ACHN (cell line): ENCODE data around the gene SHMT1.
"Not testable (repeated sequence)": the region's sequence is repeated elsewhere in the genome, so short reads cannot be mapped to it uniquely, and the experiment has no call there.

Experiments used
- DNase-seq: peaks from one replicate; pipeline ENCODE4 v3.0.0-alpha.2; 2015
- in situ Hi-C: cut with HindIII; loops from 2 replicates; pipeline ENCODE4 v1.10.0; 2017; ENCODE audit warnings: low sequenced_read_pairs, low pct_ligation_motif_present, low pct_unique_long_range_greater_than_20kb

The SHMT1 gene

GRCh38 chr17:18380471-18381157 is 17.3 kb upstream of the SHMT1 start:
- in situ Hi-C loops, result no loop called here
- no peak for DNase-seq

GRCh38 chr17:18379246-18380146 is 16.1 kb upstream of the SHMT1 start:
- no peak for DNase-seq
- in situ Hi-C loops, result no loop called here

- DNase-seq, in situ Hi-C loops: not testable (repeated sequence)
Observed at GRCh38 chr17:18378614-18379013, 15.3 kb upstream of the SHMT1 start.

- no peak for DNase-seq
- in situ Hi-C loops, result no loop called here
Observed at GRCh38 chr17:18378205-18378505, 14.8 kb upstream of the SHMT1 start.

- DNase-seq, result no peak
- in situ Hi-C loops, result no loop called here
Observed at GRCh38 chr17:18377437-18378204, 14.3 kb upstream of the SHMT1 start, which contains the start of gene EVPLL. EVPLL (plus strand) TSS chr17:18377778; CDS start chr17:18380938, 3,160 bp downstream.

- DNase-seq, result no peak
- in situ Hi-C loops, result no loop called here
Observed at GRCh38 chr17:18374216-18374615, 10.9 kb upstream of the SHMT1 start.

- DNase-seq, in situ Hi-C loops: not testable (repeated sequence)
Observed at GRCh38 chr17:18373181-18373580, 9.8 kb upstream of the SHMT1 start.

GRCh38 chr17:18371455-18371854 is 8.1 kb upstream of the SHMT1 start:
- in situ Hi-C loops, result no loop called here
- no peak for DNase-seq

GRCh38 chr17:18370761-18371160 is 7.4 kb upstream of the SHMT1 start:
- in situ Hi-C loops, result no loop called here
- no peak for DNase-seq

GRCh38 chr17:18368946-18369345 is 5.6 kb upstream of the SHMT1 start:
- in situ Hi-C loops, result no loop called here
- no peak for DNase-seq

GRCh38 chr17:18364166-18364565 is 816 bp upstream of the SHMT1 start:
- no peak for DNase-seq
- in situ Hi-C loops, result no loop called here

GRCh38 chr17:18362698-18363100 is 651 bp downstream of the SHMT1 start:
- peak; percentile 95 for DNase-seq
- in situ Hi-C loops, result no loop called here

GRCh38 chr17:18361837-18362697 is 1.3 kb downstream of the SHMT1 start:
- in situ Hi-C loops, result no loop called here
- no peak for DNase-seq

GRCh38 chr17:18360518-18360917 is 2.8 kb downstream of the SHMT1 start:
- DNase-seq, result no peak
- in situ Hi-C loops, result no loop called here

GRCh38 chr17:18356624-18357023 is 6.7 kb downstream of the SHMT1 start:
- in situ Hi-C loops, result no loop called here
- no peak for DNase-seq

- in situ Hi-C loops, result no loop called here
- no peak for DNase-seq
Observed at GRCh38 chr17:18353541-18353940, 9.8 kb downstream of the SHMT1 start.

GRCh38 chr17:18344021-18344420 is 19.3 kb downstream of the SHMT1 start:
- in situ Hi-C loops, result no loop called here
- no peak for DNase-seq

- in situ Hi-C loops, result no loop called here
- DNase-seq, result no peak
Observed at GRCh38 chr17:18339933-18340332, 23.4 kb downstream of the SHMT1 start.
